OCI-LY3 (cell line): ENCODE measurements around the gene GNAQ.

Experiments
- EZH2phosphoT487 ChIP-seq: fragments of 200-600 bp; shearing (Covaris generic); IDR thresholded peaks from 2 replicates; pipeline ENCODE4 v1.6.1; 2018; ENCODE audit warnings: antibody characterized with exemption, mixed run types, low read depth
- TF ChIP-seq, protein P1 (sequence below): fragments of 200-600, 300-600 bp; sonication (generic); IDR thresholded peaks from 2 replicates; pipeline ENCODE4 v1.5.1; 2014; ENCODE audit warnings: antibody characterized with exemption, low read length, low read depth

GRCh38 chr9:77965445-77966123 is 66.0 kb downstream of the GNAQ start:
- TF ChIP-seq, protein P1, sequence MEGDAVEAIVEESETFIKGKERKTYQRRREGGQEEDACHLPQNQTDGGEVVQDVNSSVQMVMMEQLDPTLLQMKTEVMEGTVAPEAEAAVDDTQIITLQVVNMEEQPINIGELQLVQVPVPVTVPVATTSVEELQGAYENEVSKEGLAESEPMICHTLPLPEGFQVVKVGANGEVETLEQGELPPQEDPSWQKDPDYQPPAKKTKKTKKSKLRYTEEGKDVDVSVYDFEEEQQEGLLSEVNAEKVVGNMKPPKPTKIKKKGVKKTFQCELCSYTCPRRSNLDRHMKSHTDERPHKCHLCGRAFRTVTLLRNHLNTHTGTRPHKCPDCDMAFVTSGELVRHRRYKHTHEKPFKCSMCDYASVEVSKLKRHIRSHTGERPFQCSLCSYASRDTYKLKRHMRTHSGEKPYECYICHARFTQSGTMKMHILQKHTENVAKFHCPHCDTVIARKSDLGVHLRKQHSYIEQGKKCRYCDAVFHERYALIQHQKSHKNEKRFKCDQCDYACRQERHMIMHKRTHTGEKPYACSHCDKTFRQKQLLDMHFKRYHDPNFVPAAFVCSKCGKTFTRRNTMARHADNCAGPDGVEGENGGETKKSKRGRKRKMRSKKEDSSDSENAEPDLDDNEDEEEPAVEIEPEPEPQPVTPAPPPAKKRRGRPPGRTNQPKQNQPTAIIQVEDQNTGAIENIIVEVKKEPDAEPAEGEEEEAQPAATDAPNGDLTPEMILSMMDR, result no peak
- no peak for TF ChIP-seq EZH2phosphoT487
